GM19452 (cell line): ENCODE results near the gene CD2AP.
"Not testable (repeated sequence)": the region's sequence is repeated elsewhere in the genome, so short reads cannot be mapped to it uniquely, and the experiment has no call there.

ENCODE experiments used
- ATAC-seq: cut with Tn5 transposase; IDR thresholded peaks from one replicate; pipeline ENCODE4 v1.9.1; 2021; ENCODE audit not compliant: unreplicated experiment

Gene CD2AP

DNA sequence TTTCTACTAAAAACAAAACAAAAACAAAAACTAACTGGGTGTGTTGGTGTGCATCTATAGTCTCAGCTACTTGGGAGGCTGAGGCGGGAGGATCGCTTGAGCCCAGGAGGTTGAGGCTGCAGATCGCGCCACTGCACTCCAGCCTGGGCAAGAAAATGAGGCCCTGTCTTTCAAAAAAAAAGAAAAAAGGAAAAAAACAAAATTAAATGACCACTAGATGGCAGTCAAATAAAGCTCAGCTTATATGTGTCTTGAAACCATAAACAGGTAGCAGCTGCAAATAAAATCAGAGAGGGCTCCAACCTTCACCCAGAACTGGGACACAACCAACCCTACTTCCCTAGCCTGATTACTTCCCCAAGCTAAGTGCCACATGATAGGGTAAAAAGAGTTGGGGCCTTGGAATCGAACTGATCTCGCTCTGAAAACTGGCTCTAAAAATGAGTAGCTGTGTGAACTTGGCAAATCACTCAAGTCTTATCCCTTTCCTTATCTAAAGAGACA lies 153.7 kb downstream of the CD2AP start:
- no peak for ATAC-seq

DNA sequence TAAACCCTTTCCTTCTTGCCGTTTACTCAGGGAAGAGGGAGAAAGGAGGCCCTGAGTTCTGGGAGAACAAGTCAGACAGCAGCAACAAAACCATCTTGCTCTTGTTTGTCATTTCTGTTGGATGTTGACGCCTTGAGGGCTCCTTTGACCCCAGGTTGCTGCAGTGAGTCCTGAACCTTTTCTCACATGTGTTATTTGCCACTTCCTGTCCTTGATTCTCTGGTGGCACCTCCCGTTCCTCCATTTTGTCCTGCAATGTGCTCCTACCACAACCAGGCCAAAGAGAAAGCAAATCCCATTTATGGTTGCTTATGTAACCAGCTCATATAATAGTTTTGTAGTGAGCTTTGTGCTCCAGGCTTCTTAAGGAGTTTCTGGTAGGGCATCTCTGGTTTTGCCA lies 154.2 kb downstream of the CD2AP start:
- ATAC-seq = no peak

DNA sequence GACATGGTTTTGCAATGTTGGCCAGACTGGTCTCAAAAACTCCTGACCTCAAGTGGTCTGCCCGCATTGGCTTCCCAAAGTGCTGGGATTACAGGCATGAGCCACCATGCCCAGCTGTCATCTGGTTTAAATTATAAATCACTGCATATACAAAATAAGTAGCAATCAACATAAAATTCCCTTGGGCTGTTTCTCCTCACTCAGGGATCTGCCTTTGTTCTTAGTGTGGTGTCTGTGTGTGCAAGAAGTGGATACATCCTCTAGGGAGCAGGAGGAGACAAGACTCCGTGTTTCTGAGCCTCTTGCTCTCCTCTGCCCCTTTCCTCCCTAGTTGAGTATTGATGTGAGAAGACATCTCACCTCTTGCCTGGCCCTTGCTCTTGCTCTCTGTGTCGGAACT lies 155.6 kb downstream of the CD2AP start:
- no peak for ATAC-seq

DNA sequence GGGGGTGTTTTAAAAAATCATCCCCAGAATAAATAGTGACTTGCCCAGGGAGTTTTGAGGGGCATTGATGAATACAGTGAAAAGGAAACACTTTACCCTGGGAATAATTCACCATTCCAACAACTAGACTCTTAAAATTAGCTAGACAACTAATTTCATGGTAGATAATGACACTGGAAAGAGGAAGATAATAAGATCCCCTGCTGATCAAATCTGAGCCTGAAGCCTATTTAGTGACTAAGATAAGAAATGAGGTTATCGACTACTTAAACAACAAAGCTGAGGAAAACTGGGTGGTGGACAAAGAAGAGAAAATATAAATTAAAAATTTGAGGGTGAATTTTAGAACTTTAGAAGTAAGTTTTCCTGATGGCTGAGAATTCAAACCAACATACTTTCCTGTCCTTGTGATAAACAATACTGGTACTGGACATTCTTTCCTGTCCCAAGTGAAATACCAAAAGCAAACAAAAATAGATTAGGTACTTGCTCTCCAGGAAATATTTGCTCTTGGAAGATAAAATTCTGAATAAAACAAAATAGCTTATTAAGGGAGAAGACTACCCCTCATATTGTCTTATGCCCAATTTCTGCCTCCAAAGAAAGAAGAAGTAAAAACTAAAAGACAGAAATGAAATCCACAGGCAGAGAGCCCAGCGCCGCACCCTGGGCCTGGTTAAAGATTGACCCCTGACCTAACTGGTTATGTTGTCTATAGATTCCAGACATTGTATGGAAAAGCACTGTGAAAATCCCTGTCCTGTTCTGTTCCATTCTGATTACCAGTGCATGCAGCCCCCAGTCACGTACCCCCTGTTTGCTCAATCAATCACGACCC lies 156.8 kb downstream of the CD2AP start:
- ATAC-seq = no peak

DNA sequence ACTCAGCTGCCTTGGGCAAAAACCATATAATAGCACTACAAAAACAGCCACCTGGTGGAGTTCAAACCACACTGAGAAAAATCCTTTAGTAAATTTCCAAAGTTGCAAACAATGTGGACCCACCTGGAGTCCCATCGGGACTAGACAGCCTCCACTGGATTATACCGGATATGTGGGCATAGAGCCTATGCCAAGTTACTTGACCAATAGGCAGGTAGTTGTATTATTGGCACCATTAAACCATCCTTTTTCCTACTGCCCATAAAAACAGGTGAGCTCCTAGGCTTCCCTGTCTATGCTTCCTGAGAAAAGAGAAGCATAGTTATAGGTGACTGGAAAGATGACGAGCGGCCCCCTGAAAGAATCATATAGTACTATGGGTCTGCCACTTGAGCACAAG lies 169.1 kb downstream of the CD2AP start:
- ATAC-seq = no peak

DNA sequence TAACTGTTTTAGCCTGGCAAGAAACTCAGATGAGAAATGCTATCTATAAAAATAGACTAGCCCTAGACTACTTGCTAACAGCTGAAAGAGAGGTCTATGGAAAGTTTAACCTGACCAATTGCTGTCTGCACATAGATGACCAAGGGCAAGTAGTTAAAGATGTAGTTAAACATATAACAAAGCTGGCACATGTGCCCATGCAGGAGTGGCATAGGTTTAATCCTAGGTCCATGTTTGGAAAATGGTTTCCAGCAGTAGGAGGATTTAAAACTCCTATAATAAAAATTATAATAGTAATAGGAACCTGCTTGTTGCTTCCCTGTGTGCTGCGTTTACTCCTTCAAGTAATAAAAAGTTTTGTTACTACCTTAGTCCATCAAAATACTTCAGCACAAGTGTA lies 169.6 kb downstream of the CD2AP start:
- no peak for ATAC-seq

DNA sequence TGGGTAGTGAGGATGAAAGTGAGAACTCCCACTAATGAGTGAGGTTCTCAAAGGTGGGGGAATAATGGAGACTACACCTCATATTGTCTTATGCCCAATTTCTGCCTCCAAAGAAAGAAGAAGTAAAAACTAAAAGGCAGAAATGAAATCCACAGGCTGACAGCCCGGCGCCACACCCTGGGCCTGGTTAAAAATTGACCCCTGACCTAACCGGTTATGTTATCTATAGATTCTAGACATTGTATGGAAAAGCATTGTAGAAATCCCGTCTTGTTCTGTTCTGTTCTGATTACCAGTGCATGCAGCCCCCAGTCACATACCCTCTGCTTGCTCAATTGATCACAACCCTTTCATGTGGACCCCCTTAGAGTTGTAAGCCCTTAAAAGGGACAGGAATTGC lies 170.0 kb downstream of the CD2AP start:
- ATAC-seq = not testable (repeated sequence)

DNA sequence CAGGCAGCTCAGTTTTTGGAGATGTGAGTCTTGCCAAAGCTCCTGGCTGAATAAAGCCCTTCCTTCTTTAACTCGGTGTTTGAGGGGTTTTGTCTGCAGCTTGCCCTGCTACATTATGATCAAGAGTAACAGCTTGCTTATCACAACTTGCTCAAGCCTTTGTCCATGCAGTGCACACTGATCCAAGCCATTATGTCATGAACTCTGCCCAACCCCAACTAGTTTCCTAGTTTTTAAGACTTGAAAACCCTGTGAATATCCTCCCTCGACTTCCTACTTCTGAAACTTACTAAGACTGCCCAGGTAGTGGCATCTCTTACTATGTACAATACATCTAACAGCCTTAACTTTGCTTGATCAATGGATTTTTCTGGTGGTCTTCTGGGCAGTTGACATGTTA lies 170.4 kb downstream of the CD2AP start:
- no peak for ATAC-seq

DNA sequence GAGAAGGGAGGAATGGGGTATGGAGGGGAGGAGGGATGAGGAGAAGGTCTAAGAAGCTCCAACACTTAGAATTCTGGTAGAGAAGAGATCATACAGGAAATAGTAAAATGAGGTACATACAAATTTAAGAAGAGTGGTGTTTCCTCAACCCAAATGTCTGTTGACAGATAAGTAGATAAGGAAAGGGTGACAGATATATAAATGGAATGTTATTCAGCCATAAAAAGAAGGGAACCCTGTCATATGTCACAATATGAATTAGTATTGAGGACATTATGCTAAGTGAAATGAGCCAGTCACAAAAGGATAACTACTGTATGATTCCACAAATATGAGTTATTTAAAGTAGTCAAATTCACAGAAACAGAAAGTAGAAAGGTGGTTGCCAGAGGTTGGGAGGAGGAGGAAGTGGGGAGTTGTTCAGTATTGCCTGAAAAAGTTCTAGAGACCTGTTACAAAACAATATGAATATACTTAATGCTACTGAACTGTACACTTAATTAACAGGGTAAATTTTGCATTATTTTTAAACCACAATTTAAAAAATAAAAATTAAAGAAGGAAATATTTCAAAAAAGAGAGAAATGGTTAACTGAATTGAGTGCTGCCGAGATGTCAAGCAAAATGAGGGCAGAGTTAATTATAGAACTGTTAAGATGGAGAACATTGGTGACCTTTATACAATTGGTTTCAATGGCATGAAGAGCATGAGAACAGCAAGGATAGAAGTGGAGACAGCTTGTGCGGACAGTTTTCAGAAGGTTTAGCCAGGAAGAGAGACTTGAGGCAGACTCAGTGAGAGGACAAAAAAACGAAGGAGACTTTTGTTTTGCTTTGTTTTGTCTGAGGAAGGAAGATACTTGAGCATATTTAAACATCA lies 173.2 kb downstream of the CD2AP start:
- no peak for ATAC-seq

DNA sequence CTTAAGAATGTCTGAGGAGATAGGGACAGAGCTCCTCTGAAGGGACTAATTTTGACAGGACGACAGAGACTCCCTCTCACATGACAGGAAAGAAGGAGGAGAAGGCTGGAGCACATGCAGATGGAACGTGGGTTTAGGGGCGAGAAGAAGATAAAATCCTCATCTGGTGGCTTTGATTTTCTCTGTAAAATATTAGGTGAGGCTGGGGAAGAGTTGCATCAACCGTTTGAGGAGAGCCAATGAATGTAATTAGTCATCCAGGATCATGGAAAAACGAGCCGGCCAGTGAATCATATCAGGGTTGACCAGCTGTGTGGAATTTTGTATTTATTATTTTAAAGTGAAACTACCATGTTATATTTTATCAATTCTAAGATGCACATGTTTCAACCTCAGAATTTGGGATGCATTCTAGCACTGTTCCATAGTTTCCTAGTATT lies 173.9 kb downstream of the CD2AP start:
- no peak for ATAC-seq

DNA sequence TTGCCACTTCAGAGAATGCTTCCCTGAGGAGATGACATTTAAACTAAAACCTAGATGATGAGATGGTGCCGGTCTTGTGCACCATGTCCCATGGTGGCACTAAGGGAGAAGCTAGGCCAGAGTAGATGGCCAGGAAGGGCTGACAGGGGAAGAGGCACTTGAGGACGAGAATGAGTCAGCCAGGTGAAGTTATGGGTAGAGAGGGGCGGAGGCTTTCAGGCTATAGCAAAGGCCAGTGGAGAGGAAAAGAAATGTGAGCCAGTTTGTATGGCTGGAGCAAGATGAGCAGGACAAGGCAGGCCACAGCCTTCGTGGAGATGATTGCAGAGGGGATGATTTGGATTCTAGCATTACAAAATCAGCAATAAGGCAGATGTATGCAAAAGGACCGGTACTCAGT lies 176.1 kb downstream of the CD2AP start:
- ATAC-seq = no peak

DNA sequence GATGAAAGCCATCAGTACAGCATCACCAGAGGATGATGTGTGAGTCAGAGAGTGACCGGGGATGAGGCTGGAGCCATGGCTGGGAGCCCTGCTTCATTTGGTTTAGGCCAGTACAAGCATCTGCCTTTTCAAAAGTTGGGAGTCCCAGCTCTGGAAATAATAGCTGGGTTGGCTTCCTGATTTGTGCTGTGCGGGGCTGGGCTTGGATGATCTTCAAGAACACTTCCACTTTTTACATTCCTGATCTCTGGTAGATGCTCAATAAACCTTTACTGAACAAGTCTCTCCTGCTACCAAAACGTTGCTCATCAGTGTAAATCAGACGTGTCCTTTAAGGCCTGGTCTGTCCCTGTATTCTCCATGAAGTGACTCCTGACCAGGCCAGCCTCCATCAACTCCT lies 176.7 kb downstream of the CD2AP start:
- ATAC-seq = no peak

DNA sequence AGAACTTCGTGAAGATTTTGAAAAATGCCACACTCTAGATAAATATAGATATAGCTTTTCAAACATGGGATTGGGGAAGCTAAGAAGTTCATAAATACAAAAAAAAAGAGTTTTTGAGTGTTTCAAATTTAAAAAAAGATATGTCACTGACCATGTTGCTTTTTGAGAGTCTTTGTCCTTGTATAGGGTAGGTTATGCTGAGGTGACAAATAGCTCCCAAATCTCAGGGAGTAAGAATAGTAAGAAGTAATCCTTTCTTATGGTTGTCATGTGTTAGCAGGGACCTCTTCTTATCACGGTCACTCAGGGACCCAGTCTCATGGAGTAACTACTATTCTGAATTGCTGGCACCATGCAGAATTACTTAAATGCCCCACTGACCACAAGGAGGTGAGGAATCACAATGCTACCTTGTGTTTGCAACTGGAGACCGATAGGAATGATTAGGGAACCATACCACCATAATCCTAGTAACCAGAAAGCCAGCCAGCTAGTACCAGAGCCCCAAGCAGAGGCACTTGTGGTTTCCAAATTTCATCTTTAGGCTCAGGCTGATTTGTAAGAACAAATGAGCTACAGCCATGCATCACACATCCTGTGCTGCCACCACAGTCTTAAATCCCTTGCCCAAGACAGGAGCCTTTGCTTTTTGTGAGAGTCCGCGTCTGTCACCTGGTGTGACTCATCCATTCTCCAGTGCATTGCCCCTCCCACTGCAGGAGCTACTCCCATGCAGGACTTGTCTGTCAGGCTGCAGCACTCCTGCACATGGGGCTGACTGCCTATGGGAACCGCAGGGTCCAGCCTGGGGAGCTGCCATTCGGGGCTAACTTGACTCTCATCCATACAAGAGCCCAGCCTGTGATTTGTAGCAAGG lies 178.4 kb downstream of the CD2AP start:
- ATAC-seq = peak; percentile 55

DNA sequence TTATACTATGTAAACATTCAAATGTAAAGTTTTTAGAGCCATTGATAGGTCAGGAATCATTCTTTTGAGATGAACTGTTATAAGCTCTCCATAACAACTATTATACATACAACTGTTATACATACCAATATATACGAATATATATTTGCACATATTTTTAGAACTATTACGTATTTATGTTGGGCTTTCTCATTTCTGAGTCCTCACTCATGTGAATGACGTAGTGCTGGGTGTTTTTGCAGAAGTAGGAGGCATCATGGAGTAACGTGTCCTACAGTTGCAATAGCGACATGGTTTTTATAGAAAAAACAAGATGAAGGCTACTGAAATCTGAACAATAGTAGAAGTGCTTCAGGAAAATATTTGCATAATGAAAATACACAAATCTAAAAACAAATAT lies 184.4 kb downstream of the CD2AP start:
- no peak for ATAC-seq

DNA sequence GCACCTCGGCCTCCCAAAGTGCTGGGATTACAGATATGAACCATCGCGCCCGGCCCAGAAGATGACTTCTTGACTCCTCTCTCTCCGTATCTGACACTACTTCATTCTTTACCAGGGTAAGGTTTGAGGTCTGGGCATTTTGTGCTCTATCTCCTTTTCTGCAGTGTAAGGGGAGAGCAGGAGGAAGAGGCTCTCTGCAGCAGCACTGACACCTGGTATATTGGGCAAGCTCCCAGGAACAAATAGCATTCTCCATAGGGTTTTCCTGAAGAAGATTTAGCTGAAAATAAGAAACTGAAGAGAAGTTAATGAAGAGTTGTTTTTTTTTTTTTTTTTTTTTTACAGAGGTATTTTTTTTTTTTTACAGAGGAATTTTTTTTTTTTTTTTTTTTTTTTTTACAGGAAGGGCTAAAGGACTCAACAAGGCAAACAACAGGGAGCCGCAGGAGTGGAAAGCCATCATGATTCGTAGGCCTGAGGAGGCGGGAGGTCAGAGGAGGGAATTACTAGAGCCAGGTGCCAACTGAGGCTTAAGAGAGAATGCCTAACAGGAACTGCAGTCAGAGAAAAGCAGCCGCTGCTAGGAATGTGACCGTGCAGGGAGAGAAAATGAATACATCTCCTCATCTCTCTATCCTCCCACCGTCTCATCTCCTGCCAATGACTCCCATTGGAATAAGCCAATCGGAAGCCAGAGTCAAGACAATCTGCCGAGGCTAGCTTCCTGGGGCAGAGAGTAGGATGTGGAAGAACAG lies 186.1 kb downstream of the CD2AP start:
- ATAC-seq = no peak

DNA sequence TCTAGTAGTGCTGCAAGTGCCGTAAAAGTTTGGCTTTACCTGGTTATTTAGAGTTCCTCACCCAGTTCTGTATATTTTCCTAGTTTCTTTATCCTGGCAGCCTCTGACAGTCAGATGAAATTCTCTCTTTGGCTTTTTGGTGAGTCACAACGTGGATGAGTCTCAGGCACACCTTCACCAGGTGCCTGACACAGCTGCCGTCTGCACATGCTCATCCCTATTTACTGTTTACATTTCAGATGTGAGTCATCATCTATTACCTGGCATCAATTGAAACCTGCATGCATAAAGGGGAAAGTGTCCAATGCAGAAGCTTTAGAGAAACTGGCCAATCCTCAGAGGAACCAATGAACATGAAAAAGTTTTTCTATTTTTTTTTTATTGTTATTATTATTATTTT lies 187.5 kb downstream of the CD2AP start:
- no peak for ATAC-seq

DNA sequence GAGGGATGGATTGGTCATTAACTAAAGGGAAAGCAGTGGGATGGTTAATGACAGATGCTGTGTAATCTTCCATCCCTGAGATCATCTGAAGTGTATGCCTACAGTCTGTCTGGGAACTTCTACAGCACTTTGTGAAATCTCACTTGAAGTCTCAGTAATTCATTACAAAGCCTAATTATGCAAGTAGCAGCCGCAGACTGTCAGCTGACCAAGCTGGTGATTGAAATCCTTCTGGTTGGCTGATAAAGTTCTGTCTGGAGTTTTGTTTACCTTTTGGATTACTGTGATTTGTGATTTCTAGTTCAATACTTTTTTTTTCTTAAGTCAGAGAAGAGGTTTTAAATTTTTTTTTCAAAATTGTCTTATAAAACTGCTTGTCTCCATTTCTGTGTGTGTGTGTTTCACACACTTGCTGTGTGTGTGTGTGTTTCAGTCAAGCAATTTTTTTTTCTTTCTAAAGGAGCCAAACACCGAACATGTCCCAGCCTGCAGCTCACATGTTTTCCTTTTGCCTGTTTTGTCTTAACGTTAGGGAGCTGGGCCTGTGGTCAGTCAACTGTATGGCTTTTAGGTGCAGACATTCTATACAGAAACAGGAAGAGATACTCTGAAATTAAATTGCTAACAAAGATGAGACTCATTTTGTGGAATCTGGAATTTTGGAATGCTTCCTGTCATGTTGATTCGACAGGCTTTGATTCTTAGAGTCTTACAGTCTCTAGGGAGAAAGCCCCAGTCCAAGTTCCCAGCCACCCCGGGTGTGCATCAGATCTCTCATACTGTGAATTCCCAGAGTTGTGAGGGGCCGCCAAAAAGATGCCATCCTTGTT lies 192.3 kb downstream of the CD2AP start:
- ATAC-seq = no peak

DNA sequence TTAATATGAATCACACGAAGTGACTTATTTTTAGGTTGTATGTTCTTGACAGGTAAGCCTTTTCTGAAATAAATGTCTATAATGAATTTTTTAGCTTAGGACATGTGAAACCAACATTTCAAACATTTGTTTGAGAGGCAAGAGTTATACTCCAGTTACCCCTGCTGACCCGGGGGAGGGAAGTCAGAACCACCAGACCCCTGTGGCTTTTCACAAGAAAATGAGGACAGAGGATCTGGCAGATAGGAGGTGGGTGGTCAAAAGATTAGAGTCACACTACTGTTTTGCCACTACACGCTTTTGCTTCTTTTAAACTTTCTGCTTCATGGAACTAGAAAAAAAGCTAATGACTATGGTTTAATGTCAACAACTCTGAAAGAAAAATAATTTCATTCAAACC lies 193.3 kb downstream of the CD2AP start:
- no peak for ATAC-seq

DNA sequence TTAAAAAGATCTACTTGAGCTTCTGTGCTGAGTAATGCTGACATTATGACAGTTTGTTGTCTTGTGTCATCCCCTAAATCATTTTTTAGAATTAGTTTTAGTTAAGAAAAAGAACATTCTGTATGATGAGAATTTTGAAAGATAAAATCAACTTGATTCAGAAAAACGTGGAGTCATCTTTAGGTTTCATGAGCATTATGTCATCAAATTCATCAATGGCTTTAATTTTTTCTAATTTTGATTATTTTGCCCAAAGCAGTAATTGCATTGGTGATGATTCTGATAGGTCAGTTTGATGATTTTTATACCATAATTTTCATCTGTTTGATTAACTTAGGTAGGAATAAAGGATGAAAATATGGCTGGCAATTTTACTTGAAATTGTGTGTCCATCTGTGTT lies 194.2 kb downstream of the CD2AP start:
- ATAC-seq = no peak
